Activated CD4-positive, CD25-positive, alpha-beta regulatory T cell (primary cell): Measurements from ENCODE around the gene DMD.
"Not testable (repeated sequence)": the region's sequence is repeated elsewhere in the genome, so short reads cannot be mapped to it uniquely, and the experiment has no call there.

Experiments
- DNase-seq, 4 experiments: peaks; one replicate each; lab custom pipeline; 2025; lab: John Stamatoyannopoulos, UW

Gene DMD

DNA sequence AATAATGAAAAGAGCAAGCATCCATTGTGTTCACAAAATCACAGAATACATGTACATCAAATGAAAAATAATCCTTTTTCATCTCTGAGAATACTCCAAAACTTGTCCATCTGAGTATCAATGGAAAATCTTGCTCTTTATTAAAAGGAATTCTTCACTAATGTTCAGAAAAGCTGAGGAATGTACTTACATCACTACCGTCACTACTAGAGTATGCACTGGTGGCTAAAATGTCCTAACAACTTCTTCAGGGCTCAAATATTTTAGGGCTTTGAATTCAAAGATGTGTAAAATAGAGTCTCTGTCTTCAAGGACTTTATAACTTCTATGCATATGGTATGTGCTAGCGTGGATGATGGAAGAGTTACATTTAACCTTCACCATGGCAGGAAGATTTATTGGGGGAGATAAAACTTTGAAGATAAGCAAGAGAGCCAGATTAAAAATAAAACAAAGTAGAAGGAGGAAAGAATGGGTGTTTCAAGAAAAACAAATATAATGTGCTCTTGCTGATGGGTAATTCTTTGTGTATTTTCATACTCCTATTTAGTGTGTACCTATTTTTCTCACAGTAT is 55.1 kb downstream of the DMD start:
- no peak for DNase-seq

DNA sequence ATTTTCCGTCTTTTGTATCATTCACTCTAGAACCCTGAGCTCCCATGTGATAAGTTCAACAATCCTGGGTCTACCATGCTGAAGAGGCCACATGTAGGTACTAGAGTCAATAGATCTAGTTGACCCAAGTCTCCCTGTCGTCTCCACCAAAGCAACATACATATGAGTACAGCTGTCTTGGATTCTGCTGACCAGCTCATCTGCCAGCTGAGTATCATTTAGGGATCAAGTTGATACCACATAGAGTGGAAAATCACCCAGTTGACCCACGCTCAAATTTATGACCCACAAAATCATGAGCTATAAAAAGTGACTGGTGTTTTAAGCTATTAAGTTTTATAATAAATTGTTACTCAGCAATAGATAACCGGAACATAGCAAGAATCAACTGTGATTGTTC is 61.8 kb downstream of the DMD start:
- no peak for DNase-seq

DNA sequence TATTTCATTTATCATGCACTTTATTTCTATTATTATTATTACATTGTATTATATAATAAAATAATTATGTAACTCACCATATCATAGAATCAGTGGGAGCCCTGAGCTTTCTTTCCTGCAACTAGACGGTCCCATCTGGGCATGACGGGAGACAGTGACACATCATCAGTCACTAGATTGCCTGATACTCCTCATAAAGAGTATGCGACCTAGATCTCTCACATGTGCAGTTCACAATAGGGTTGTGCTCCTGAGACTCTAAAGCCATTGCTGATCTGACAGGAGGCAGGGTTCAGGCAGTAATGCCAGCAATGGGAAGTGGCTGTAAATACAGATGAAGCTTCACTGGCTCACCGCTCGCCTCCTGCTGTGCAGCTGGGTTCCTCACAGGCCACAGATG is 62.3 kb downstream of the DMD start:
- no peak for DNase-seq

DNA sequence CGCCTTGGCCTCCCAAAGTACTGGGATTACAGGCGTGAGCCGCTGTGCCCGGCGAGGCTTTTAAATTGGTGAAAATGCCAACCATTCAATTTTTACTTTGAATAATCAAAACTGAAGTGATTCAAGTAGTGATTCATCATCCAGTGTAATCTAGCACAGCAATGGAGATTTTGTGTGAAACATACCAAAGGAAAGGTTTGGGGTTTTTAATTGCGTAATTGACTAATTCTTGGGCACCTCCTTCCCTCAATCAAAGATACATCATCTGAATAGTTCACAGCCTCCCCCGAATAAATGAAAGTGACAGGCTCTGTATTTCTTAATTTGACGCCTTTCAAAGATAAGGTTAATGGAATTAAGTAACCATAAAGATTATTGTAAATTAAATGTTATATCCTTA is 69.0 kb downstream of the DMD start:
- DNase-seq = no peak

DNA sequence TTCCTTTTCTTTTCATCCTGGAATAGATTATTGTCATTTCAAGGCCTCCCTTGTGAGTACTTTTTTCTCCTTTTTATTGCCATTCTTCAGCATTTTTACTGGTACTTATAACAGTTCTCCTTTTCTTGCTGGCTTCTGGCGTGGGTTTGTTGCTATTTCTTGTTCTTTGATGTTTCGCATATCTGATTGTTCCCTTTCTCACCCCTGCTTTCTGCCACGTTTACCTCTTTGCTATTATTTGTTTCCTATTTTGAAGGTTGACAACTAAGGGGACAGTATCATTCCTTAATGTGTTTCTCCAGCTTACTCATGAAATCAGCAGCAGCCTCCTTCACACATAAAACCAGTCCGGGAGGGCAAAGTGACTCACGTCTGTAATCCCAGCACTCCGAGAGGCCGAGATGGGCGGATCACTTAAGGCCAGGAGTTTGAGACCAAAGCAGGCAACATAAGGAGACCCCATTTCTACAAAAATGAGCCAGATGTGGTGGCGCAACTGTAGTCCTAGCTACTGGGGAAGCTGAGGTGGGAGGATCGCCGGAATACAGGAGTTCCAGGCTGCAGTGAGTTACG is 72.6 kb downstream of the DMD start:
- no peak for DNase-seq

DNA sequence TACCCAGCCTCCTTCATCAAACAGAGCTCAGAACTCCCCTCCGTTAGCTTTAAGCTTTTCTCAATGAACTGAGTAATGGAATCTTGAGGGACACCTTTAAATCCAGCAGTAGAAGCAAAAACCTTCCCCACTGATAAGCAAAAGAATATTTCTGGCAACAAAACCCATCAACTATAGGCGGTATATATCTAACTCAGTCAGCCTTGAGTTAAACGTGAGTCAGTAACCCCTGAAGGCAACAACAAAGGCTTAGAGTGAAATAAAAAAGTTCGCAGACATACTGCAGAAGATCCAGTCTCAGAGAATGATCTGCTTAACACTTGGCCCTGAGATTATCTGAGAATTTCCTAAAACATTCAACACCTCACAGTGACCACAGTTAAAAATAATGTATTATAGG is 77.2 kb downstream of the DMD start:
- no peak for DNase-seq

DNA sequence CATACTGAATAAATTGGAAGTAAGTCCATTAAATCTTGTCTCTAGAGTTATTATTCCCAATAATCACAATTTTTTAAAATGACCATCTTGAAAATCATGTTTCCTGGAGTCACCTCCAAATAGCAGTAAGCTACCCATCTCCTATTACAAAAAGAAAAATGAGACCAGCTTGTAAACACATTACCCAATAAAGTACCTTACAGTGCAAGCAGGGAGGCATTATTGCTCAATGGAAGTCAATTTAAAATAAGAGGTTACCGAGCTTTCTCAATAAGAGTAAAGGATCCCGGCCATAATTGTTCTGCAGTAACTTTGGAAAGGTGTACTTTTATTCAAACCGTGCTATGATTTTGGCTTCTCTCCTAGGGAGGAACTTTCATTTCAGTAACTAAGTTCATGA is 78.0 kb downstream of the DMD start:
- no peak for DNase-seq

DNA sequence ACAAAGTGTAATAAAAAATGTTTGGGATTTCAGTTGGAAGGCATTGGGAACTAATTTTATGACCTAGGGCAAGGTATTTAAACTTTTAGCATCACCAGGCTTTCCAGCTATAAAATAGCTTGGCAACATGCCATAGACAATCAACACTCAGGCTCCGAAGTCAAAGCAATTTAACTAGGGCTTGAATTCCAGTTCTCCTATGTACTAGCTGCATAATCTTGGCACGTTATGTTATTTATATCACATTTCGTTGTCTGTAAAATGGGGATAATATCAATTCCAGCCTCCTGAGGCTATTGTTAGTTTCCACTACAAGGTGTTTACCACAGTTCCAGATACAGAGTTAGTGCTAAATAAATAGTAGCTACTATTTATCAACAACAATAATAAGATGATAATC is 78.8 kb downstream of the DMD start:
- DNase-seq = no peak

DNA sequence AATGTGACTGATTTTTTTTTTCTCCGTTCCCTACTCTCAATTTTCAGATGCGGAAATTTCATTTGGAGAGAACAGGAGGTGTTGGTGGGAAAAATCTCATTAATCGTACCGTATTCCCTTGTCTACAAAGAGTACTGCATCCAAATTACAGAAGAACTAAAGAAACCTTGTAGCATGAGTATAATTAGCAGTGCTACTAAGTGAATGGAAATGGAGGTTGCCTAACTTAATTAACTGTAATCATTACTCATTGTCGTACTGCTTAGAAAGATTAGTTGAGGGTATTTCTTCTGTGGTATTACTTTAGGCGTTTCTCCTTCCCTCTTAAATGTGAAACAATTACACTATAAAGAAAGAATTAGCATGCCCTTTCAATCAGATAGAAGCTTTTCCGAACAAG is 81.7 kb downstream of the DMD start:
- no peak for DNase-seq

DNA sequence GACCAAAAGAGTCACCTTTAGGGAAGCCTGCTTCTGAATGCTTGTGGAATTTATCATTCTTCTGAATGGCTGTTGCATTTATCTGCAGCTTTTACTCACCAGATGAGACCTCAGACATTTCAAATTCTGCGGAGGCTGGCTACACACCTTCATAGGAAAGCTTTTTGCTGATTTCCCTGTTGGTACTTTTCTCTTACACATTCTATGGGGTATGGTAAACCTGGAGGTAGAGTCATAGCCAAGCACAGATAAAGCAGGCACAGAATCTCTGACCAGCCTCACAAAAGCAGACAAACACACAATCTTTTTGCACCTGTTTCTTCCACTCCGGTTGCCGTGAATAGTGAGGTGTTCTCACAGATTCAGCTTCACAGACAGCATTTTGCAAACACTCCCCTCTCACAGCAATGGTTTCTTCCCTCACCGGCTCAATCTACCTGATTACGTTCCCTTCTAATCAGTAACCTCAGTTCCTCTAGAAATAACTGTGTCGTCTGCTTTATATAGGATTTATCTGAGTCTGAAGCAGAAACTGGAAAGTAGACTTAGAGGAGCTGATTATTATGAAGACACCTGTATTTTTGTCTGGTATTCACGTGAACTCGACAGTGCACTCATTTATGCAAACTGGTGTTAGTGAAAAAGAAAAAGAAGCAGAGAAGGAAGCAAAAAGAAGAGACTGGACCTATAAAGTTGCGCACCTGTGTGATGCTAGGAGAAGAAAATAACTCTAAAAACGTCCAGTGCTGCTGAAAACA is 83.1 kb downstream of the DMD start:
- no peak for DNase-seq

DNA sequence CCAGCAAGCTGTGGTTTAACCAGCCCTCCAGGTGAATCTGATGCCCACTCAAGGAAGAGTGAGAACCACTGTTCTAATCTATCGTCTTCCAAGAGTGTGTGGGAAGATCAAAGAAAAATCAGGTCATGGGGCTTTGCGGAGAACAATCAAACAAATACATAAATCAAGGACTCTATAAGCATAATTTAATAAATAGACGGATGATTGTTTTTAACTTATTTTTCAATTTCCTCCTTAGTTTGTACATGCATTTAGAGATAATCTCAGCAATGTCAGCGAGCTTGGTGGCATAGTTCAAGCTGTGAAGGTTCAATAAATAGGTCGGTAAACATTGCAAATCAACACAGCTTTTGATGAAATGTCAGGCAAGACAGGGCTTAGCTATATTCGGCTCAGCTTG is 84.9 kb downstream of the DMD start:
- DNase-seq = no peak

DNA sequence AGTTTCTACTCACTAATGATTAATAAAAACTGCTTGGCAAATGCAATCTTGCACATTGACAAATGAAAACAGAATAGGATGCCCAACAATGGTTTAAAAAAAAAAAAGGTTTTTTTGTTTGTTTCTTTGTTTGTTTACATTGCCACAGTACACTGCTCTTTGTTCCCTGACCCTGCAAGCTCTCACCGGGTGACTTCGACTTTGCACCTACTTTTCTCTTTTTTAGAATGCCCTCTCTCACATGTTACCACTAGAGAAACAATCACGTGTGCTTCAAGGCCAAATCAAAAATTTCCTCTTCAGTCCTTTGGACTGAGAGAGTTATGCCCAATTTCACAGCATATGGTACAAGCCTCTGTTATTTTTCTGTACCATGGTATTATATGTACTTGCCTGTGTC is 101.5 kb downstream of the DMD start:
- no peak for DNase-seq

DNA sequence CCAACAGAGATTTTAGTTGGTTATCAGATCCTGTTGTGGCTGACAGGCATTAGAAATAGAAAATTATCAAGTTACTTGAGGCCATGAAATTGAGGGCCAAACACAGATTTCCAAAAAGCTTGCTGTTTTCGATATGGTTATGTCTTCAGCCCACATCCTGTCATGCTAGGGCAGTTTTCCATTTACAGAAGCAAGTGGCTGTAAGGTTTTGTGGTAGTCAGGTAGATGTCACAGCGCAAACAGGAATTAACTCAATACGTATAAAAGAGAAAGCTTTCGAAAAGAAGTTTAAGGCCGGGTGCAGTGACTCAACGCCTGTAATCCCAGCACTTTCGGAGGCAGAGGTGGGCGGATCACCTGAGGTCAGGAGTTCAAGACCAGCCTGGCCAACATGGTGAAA is 104.6 kb downstream of the DMD start:
- no peak for DNase-seq

DNA sequence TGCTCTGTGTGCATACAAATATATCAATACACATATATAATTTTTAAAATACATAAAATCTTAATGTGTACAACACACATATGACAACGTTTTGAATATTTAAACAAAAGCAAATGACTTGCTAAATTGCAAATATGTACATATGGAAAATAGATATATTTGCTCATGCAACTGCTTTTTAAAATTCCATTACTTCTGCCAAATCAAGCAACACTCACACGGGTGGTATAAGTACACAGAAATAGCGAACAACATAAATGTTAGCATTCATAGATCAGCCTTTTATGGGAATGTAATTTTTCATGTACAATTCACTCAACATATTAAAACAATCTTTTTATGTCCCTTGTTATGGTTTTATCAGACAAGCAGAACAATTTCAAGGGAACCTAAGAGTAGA is 116.3 kb downstream of the DMD start:
- DNase-seq = no peak

DNA sequence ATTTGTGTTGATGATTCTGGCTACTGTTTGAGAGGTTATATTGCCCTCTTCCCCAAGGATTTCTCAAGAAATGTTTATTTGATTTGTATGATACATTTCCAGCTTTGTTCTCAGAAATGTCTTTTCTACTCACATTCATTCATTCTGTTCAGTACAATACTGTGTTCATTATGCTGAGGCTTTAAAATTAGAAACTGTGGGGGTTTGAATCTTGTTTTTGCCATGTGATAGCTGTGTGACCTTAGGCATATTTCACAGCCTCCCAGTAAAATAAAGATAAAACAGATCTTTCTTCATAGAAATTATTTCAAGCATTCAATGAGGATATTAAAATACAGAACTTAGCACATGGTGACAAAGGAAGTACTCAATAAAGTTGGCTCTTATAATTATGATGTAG is 123.9 kb downstream of the DMD start:
- DNase-seq = no peak

DNA sequence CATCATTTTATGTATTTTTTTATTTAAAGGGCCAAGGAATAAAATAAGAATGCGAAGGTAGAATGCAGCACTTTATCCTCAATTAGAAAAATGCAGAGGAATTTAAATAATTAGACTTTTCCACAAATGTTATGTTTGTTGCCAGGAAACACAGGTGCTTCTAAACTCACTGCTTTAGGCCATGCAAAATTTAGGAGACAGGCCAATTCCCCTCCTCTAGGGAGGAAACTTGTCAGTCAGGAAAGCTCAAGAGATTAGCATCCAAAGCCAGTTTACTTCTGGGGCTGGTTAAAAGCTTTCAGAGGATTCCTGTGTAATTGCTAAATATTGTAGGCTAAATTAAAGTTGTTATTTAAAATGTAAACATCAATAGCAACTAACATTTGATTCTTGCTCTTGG is 124.5 kb downstream of the DMD start:
- no peak for DNase-seq

DNA sequence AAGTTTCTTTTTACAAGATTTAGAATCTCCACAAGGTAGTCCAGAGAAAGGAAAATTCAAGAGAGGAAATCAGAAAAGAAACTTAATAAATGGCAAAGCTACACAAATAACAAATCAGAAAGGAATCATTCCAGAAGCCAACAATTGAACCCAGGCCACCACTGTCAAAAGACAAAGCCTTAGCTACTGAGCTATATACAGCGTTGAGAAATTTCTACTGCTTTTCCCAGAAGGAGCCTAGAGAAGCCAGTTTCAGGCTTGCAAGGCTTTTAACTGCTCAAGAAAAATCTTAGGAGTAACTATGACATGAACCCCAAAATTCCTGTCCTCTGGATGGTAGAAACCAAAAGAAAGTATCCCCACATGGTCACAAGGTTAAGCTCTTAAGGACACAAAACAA is 129.0 kb downstream of the DMD start:
- no peak for DNase-seq

DNA sequence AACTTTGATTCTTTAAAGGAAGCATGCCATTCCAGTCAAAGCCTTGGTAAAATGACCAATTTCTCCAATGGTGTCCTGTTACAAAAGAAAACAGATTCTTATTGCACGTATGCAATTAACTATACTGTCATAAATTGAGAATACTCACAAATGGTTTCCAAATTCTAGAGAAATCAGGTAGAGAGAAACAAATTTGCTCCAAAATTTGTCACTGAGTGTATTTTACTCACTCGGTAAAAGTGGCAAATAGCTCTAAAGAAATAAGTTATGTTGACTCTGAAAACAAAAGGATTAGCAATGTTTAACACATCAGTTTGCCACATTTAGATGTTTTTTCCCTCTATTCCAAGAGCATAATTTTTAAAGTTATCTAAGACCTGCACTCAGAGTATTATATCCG is 133.1 kb downstream of the DMD start:
- no peak for DNase-seq

DNA sequence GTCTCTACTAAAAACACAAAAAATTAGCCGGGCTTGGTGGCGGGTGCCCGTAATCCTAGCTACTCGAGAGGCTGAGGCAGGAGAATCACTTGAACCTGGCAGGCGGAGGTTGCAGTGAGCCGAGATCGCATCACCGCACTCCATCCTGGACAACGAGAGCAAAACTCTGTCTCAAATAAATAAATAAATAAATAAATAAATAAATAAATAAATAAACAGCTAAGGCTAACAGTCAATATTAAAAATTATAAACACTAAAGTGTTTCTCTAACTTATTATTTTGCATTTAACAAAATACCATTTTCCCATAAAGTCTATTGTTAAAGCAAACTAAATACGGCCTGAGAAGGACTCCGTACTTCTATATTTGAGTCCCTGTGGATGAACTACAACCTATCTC is 137.7 kb downstream of the DMD start:
- not testable (repeated sequence) for DNase-seq

DNA sequence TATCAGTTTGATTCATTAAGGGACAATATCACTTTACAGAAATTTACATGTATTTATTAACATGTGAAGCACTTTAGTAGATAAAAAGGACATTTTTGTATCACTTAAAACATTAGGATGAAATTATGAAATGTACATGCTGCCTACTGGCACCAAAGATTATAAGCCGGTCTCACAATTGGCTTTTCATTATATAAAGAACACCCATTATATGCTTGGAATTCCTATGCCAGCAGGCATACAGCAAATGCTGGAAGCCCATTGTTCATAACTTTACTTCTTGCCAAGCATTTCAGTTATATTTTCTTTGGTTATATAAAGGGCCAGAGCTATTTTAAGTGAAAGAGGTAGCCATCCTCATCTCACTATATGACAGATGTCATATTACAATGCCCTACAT is 145.9 kb downstream of the DMD start:
- DNase-seq = no peak

DNA sequence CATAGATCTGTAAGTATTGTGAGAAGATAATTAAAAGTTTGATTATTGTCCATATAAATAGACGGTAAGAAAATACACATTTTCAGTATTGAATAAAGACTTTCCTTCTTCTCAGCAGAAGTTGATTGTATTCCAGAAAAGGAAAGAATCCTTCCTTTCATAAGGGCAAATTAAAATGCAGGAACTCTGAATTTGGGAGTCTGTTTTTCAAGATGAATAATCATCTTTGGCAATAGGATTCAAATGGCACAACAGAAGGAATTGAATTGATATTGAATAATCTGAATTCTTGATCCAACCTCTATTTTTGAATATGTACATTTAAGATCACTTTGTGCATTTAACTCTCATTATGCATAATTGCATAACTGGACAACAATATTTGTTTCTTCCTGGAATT is 149.3 kb downstream of the DMD start:
- DNase-seq = no peak

DNA sequence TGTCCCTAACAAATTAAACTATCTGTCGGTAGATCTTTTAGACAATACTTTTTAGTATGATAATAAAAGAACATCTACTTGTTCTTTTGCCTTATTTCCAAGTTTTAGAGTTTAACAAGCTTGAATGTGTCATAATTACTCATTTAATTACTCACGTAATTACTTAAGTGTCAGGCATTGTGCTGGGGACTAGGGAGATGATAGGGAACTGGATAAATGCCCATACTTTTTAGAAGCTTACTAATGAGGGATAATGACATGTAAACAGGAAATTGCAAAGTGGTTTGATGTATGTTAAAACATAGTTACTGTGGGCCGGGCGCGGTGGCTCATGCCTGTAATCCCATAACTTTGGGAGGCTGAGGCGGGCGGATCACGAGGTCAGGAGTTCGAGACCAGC is 158.3 kb downstream of the DMD start:
- DNase-seq = no peak

DNA sequence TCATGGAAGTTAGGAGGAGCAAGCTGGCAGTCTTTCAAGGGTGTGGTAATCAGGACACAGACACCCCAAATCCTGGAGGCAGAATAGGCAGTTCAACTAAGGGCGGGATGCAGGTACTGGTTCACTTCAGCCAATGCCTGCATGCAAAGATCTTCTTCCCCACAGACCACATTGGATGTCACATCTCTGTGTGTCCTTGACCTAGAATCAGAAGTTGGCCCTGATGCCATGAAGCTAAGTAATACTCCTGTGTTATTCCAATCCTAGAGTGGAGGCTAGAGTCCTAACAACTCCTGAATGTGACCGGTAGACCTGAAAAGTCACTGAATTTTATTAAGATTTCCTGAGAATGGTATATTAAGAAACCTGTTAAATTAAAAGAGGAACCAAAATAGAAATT is 165.5 kb downstream of the DMD start:
- no peak for DNase-seq

DNA sequence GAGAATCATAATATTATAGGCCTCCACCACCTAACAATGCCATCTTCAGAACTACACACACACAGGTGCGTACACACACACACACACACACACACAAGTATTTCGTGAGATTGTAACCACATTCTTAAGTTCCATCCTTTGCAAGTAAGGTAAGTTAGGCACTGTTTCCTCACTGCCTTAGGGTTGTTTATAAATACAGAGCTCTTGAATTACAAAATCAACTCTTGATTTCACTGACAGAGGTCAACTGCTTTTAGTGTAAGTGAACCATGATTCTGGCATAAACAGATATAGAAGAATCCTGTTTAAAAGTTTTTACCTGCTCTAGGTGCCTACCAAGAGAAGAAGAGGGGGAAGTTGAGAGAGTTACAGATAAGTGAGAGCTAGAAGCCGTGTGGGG is 166.1 kb downstream of the DMD start:
- no peak for DNase-seq
